ENCODE results near the gene SS18L1. TPM values are rescaled to one million over a fixed set of nuclear protein-coding genes. Genes with fewer than 3 reads are reported as not detected.
A peak's percentile ranks its signal among the peaks of the same experiment; 100 is the strongest.

Gene SS18L1
- total and polyA plus RNA-seq, 10 of the 15 experiments (the other 5 are each of a cell fraction or from before 2014, with no cell fraction given): 1.8 to 20.0 (median 6.6) TPM

- no peak for TF ChIP-seq IRF5 (IDR thresholded peaks at IDR 0.05; ENCODE audit: borderline replicate concordance)
- TF ChIP-seq ATF2 (IDR thresholded peaks at IDR 0.05; ENCODE audit: low read length): no peak; the same call in 1 of the 2 replicates
- TF ChIP-seq BRCA1 (IDR thresholded peaks at IDR 0.05; ENCODE audit: low read depth, low read length): no peak
- TF ChIP-seq ESRRA (IDR thresholded peaks at IDR 0.05; ENCODE audit: low read length): no peak; the same call in 1 of the 2 replicates
- peak in 1 of 2 experiments; percentile 10; a peak in 1 of 3 replicates for TF ChIP-seq EGR1 (IDR thresholded peaks at IDR 0.05; ENCODE audit: borderline replicate concordance in 1 of 2, low read depth in 2 of 2, low read length in 2 of 2)
- no peak for TF ChIP-seq ZNF274 (IDR thresholded peaks at IDR 0.05; ENCODE audit: insufficient read depth, insufficient read length)
- TF ChIP-seq BCL3 (IDR thresholded peaks at IDR 0.05; ENCODE audit: borderline replicate concordance, insufficient read depth, low read depth, low read length, poor library complexity, severe bottlenecking): no peak
- 0 out of 2 replicates have a peak, but pooled peaks have one; percentile 5 for TF ChIP-seq IRF4 (IDR thresholded peaks at IDR 0.05; ENCODE audit: low read depth, low read length)
- peak; percentile 44 for TF ChIP-seq SIX5 (IDR thresholded peaks at IDR 0.05; ENCODE audit: low read depth, low read length, severe bottlenecking)
- TF ChIP-seq RFX5 (IDR thresholded peaks at IDR 0.05; ENCODE audit: low read depth, low read length): no peak
- no peak for TF ChIP-seq FOXM1 (IDR thresholded peaks at IDR 0.05; ENCODE audit: low read depth, low read length)
- 0 out of 2 replicates have a peak, but pooled peaks have one; percentile 63 for TF ChIP-seq RCOR1 (conservative IDR thresholded peaks at IDR 0.05; ENCODE audit: low read depth, low read length)
- peak; percentile 85 for TF ChIP-seq GATAD2B (conservative IDR thresholded peaks at IDR 0.05; ENCODE audit: low read depth)
- peak; percentile 97 for TF ChIP-seq POLR2AphosphoS2 (IDR thresholded peaks at IDR 0.05; ENCODE audit: low read depth, low read length)
- TF ChIP-seq NR2F1 (conservative IDR thresholded peaks at IDR 0.05): peak; percentile 78
- peak; percentile 39 to 62; a peak in 3 of 4 replicates for TF ChIP-seq BHLHE40 (IDR thresholded peaks at IDR 0.05; ENCODE audit: borderline replicate concordance in 1 of 2, low read depth in 2 of 2, low read length in 1 of 2)
- TF ChIP-seq, protein P1, sequence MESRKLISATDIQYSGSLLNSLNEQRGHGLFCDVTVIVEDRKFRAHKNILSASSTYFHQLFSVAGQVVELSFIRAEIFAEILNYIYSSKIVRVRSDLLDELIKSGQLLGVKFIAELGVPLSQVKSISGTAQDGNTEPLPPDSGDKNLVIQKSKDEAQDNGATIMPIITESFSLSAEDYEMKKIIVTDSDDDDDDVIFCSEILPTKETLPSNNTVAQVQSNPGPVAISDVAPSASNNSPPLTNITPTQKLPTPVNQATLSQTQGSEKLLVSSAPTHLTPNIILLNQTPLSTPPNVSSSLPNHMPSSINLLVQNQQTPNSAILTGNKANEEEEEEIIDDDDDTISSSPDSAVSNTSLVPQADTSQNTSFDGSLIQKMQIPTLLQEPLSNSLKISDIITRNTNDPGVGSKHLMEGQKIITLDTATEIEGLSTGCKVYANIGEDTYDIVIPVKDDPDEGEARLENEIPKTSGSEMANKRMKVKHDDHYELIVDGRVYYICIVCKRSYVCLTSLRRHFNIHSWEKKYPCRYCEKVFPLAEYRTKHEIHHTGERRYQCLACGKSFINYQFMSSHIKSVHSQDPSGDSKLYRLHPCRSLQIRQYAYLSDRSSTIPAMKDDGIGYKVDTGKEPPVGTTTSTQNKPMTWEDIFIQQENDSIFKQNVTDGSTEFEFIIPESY (IDR thresholded peaks at IDR 0.05): no peak
- no peak for TF ChIP-seq ETV6 (conservative IDR thresholded peaks at IDR 0.05 in 1 of 2, IDR thresholded peaks at IDR 0.05 in 1 of 2; ENCODE audit: borderline replicate concordance in 1 of 2, low read depth in 1 of 2)
- TF ChIP-seq, protein P2, sequence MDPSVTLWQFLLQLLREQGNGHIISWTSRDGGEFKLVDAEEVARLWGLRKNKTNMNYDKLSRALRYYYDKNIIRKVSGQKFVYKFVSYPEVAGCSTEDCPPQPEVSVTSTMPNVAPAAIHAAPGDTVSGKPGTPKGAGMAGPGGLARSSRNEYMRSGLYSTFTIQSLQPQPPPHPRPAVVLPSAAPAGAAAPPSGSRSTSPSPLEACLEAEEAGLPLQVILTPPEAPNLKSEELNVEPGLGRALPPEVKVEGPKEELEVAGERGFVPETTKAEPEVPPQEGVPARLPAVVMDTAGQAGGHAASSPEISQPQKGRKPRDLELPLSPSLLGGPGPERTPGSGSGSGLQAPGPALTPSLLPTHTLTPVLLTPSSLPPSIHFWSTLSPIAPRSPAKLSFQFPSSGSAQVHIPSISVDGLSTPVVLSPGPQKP (IDR thresholded peaks at IDR 0.05; ENCODE audit: low read depth, low read length): peak; percentile 87
- no peak for TF ChIP-seq WRNIP1 (IDR thresholded peaks at IDR 0.05; ENCODE audit: borderline replicate concordance, low read depth, low read length)
- no peak for TF ChIP-seq SUPT20H (IDR thresholded peaks at IDR 0.05; ENCODE audit: borderline replicate concordance, control insufficient read depth, low read depth, low read length)
Measured at GRCh38 chr20:62182469-62183425, 39.2 kb downstream of the SS18L1 start, which contains the start of gene MTG2 (continued).
